HAP-1 (cell line): ENCODE results near the gene ZMAT5.
A peak's percentile ranks its signal among the peaks of the same experiment; 100 is the strongest.

Source experiments
- DNase-seq, 2 experiments: peaks; one replicate each; pipeline ENCODE4 v3.0.0-alpha.2; 2016 to 2020; ENCODE audit warnings: low spot score in 2 of 2
- H3K27me3 ChIP-seq: fragments of 250-450 bp; sonication (Bioruptor Pico); 2 replicates; pipeline ENCODE4 v1.5.1; 2020; ENCODE audit warnings: low read depth, mild to moderate bottlenecking, moderate library complexity
- H3K36me3 ChIP-seq: fragments of 250-450 bp; sonication (Bioruptor Pico); replicated peaks from 2 replicates; pipeline ENCODE4 v1.5.1; 2020; ENCODE audit warnings: mild to moderate bottlenecking
- H3K4me1 ChIP-seq: fragments of 250-450 bp; sonication (Bioruptor Pico); 2 replicates; pipeline ENCODE4 v1.5.1; 2020; ENCODE audit warnings: mild to moderate bottlenecking
- H3K4me3 ChIP-seq: fragments of 250-450 bp; sonication (Bioruptor Pico); 2 replicates; pipeline ENCODE4 v1.5.1; 2020; ENCODE audit warnings: mild to moderate bottlenecking, moderate library complexity
- H3K9me3 ChIP-seq: fragments of 250-450 bp; sonication (Bioruptor Pico); 2 replicates; pipeline ENCODE4 v1.5.1; 2020; ENCODE audit warnings: mild to moderate bottlenecking, moderate library complexity
- in situ Hi-C: fragments of 300-500 bp; cut with MboI; formaldehyde crosslinking; loops from 3 replicates; pipeline ENCODE4 v1.14.3; 2020; ENCODE audit warnings: low sequenced_read_pairs, inconsistent platforms, mixed read lengths

ZMAT5 gene

GRCh38 chr22:29780748-29781676, 14.2 kb upstream of the ZMAT5 start:
- in situ Hi-C loops, result no loop called here
- Histone ChIP-seq H3K36me3 (no peaks in the 10 kb centered on the region), H3K9me3 (no peaks in the 10 kb centered on the region), H3K27me3 (no peaks in the 10 kb centered on the region), H3K4me3 (no peak overlapping the region), H3K4me1 (peaks cover 11% of the 10 kb centered on the region)
- DNase-seq, result peak in 1 of 2 experiments; percentile 29

- Histone ChIP-seq H3K36me3 (no peaks in the 10 kb centered on the region), H3K27me3 (no peaks in the 10 kb centered on the region), H3K9me3 (no peaks in the 10 kb centered on the region), H3K4me3 (no peak overlapping the region), H3K4me1 (peaks cover 11% of the 10 kb centered on the region)
- no peak for DNase-seq
- in situ Hi-C loops, result no loop called here
Observed at GRCh38 chr22:29780220-29780619, 13.4 kb upstream of the ZMAT5 start.

GRCh38 chr22:29773233-29773632, 6.4 kb upstream of the ZMAT5 start:
- in situ Hi-C loops, result no loop called here

GRCh38 chr22:29772170-29772641, 5.4 kb upstream of the ZMAT5 start:
- peak; percentile 19 to 49 for DNase-seq
- in situ Hi-C loops, result no loop called here

More at GRCh38 chr22:29773233-29773632, 6.4 kb upstream of the ZMAT5 start:
- no peak for DNase-seq
- Histone ChIP-seq H3K9me3 (no peaks in the 10 kb centered on the region), H3K27me3 (no peaks in the 10 kb centered on the region), H3K4me3 (no peak overlapping the region), H3K4me1 (peaks cover 4% of the 10 kb centered on the region), H3K36me3 (peaks cover 27% of the 10 kb centered on the region)

GRCh38 chr22:29769723-29770321, 3.0 kb upstream of the ZMAT5 start:
- in situ Hi-C loops, result no loop called here
- Histone ChIP-seq H3K4me3 (no peak overlapping the region), H3K36me3 (peaks cover 27% of the 10 kb centered on the region), H3K9me3 (no peaks in the 10 kb centered on the region), H3K27me3 (no peaks in the 10 kb centered on the region), H3K4me1 (peaks cover 13% of the 10 kb centered on the region)
- no peak for DNase-seq

More at GRCh38 chr22:29772170-29772641, 5.4 kb upstream of the ZMAT5 start:
- H3K4me3 ChIP-seq, result no peak overlapping the region
- no peaks in the 10 kb centered on the region for H3K9me3 ChIP-seq
- H3K4me1 ChIP-seq, result peaks cover 6% of the 10 kb centered on the region
- no peaks in the 10 kb centered on the region for H3K27me3 ChIP-seq
- H3K36me3 ChIP-seq, result peaks cover 27% of the 10 kb centered on the region

GRCh38 chr22:29768052-29768693, 1.4 kb upstream of the ZMAT5 start:
- Histone ChIP-seq H3K27me3 (no peaks in the 10 kb centered on the region), H3K9me3 (no peaks in the 10 kb centered on the region), H3K36me3 (peaks cover 27% of the 10 kb centered on the region), H3K4me1 (peaks cover 13% of the 10 kb centered on the region), H3K4me3 (peak overlapping the region; percentile 75)
- DNase-seq, result no peak
- in situ Hi-C loops, result no loop called here

- Histone ChIP-seq H3K4me1 (peaks cover 13% of the 10 kb centered on the region), H3K27me3 (no peaks in the 10 kb centered on the region), H3K36me3 (peaks cover 27% of the 10 kb centered on the region), H3K4me3 (peak within 1 kb of the TSS; percentile 75), H3K9me3 (no peaks in the 10 kb centered on the region)
- in situ Hi-C loops, result no loop called here
- DNase-seq, result peak; percentile 87 to 94
Observed at GRCh38 chr22:29767171-29768051, 604 bp upstream of the ZMAT5 start, which contains the start of gene UQCR10. Gene UQCR10 (plus strand): TSS chr22:29767369. CDS start chr22:29767399, 30 bp downstream.

- Histone ChIP-seq H3K36me3 (peaks cover 27% of the 10 kb centered on the region), H3K27me3 (no peaks in the 10 kb centered on the region), H3K4me1 (peaks cover 13% of the 10 kb centered on the region), H3K9me3 (no peaks in the 10 kb centered on the region), H3K4me3 (peak overlapping the region; percentile 75)
- DNase-seq, result no peak
- in situ Hi-C loops, result no loop called here
Observed at GRCh38 chr22:29765905-29766631, 739 bp downstream of the ZMAT5 start.

- H3K9me3 ChIP-seq, result no peaks in the 10 kb centered on the region
- no peaks in the 10 kb centered on the region for H3K27me3 ChIP-seq
- DNase-seq, result no peak
- H3K36me3 ChIP-seq, result no peaks in the 10 kb centered on the region; the same call in 1 of the 2 replicates
- peaks cover 13% of the 10 kb centered on the region for H3K4me1 ChIP-seq
- no peak overlapping the region for H3K4me3 ChIP-seq
- in situ Hi-C loops, result no loop called here
Observed at GRCh38 chr22:29762263-29762662, 4.5 kb downstream of the ZMAT5 start.

- in situ Hi-C loops, result no loop called here
- H3K27me3 ChIP-seq, result no peaks in the 10 kb centered on the region
- no peak overlapping the region for H3K4me3 ChIP-seq
- H3K36me3 ChIP-seq, result no peaks in the 10 kb centered on the region
- no peak for DNase-seq
- H3K9me3 ChIP-seq, result no peaks in the 10 kb centered on the region
- H3K4me1 ChIP-seq, result peaks cover 6% of the 10 kb centered on the region; the same call in 1 of the 2 replicates
Observed at GRCh38 chr22:29758959-29759358, 7.8 kb downstream of the ZMAT5 start.

GRCh38 chr22:29758068-29758622, 8.7 kb downstream of the ZMAT5 start:
- no peak overlapping the region for H3K4me3 ChIP-seq
- no peaks in the 10 kb centered on the region for H3K36me3 ChIP-seq
- peaks cover 6% of the 10 kb centered on the region; the same call in 1 of the 2 replicates for H3K4me1 ChIP-seq
- no peaks in the 10 kb centered on the region for H3K9me3 ChIP-seq
- in situ Hi-C loops, result no loop called here
- H3K27me3 ChIP-seq, result no peaks in the 10 kb centered on the region
- no peak for DNase-seq

GRCh38 chr22:29757096-29757495, 9.7 kb downstream of the ZMAT5 start:
- DNase-seq, result no peak
- Histone ChIP-seq H3K9me3 (no peaks in the 10 kb centered on the region), H3K4me3 (no peak overlapping the region), H3K27me3 (no peaks in the 10 kb centered on the region), H3K36me3 (no peaks in the 10 kb centered on the region), H3K4me1 (peaks cover 6% of the 10 kb centered on the region; the same call in 1 of the 2 replicates)
- in situ Hi-C loops, result no loop called here
